22Rv1 (cell line): ENCODE data around the gene NAT10.

Experiments
- CTCF ChIP-seq: fragments of 450-650 bp; IDR thresholded peaks from 2 replicates; pipeline ENCODE4 v1.5.1; 2017; ENCODE audit warnings: mild to moderate bottlenecking
- ZFX ChIP-seq: fragments of 450-650 bp; IDR thresholded peaks from 2 replicates; pipeline ENCODE4 v1.6.1; 2017; ENCODE audit warnings: antibody characterized with exemption, borderline replicate concordance

- TF ChIP-seq CTCF (no peak), ZFX (no peak)
Measured at GRCh38 chr11:34136420-34136819, 31.0 kb downstream of the NAT10 start.
